Subcutaneous adipose tissue (tissue), 4 donors: ENCODE data around the gene RBM6. TPM values are rescaled to one million over a fixed set of nuclear protein-coding genes. Genes with fewer than 3 reads are reported as not detected.

ENCODE experiments used
- total RNA-seq, 4 donors: library from RNA; depleted of rRNA; stranded (reverse); fragments of >200 nt; gene quantifications; one replicate each; pipeline ENCODE4 v1.1.0, GENCODE V29; 2016
- TF ChIP-seq, protein P1 (sequence below): fragments of 450-650 bp; IDR thresholded peaks from one replicate; pipeline ENCODE4 v1.5.1; 2016; ENCODE audit warnings: low read depth, mild to moderate bottlenecking, control low read depth, antibody characterized with exemption, moderate library complexity

The RBM6 gene
- total RNA-seq, 4 donors from 2014 or later: 95.5 to 150 (median 107) TPM

DNA sequence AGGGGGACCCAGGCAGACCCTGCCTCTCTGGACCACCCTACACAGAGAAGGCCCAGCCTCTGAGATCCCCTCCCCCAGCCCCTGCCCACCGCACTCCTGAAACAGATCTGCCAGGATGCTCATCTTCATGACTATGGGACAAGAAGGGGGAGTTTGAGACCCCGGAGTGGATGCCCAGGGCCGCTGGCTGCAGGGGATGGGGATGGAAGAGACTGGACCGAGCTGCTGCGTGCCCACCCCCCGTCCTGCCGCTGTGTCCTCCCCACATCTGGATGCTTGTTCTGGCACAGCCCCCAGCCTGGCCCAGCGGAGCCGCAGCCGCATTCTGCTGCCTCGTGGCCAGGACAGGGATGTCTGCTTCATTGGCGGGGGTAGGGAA, 184.8 kb downstream of the RBM6 start:
- TF ChIP-seq, protein P1, sequence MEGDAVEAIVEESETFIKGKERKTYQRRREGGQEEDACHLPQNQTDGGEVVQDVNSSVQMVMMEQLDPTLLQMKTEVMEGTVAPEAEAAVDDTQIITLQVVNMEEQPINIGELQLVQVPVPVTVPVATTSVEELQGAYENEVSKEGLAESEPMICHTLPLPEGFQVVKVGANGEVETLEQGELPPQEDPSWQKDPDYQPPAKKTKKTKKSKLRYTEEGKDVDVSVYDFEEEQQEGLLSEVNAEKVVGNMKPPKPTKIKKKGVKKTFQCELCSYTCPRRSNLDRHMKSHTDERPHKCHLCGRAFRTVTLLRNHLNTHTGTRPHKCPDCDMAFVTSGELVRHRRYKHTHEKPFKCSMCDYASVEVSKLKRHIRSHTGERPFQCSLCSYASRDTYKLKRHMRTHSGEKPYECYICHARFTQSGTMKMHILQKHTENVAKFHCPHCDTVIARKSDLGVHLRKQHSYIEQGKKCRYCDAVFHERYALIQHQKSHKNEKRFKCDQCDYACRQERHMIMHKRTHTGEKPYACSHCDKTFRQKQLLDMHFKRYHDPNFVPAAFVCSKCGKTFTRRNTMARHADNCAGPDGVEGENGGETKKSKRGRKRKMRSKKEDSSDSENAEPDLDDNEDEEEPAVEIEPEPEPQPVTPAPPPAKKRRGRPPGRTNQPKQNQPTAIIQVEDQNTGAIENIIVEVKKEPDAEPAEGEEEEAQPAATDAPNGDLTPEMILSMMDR: no peak

DNA sequence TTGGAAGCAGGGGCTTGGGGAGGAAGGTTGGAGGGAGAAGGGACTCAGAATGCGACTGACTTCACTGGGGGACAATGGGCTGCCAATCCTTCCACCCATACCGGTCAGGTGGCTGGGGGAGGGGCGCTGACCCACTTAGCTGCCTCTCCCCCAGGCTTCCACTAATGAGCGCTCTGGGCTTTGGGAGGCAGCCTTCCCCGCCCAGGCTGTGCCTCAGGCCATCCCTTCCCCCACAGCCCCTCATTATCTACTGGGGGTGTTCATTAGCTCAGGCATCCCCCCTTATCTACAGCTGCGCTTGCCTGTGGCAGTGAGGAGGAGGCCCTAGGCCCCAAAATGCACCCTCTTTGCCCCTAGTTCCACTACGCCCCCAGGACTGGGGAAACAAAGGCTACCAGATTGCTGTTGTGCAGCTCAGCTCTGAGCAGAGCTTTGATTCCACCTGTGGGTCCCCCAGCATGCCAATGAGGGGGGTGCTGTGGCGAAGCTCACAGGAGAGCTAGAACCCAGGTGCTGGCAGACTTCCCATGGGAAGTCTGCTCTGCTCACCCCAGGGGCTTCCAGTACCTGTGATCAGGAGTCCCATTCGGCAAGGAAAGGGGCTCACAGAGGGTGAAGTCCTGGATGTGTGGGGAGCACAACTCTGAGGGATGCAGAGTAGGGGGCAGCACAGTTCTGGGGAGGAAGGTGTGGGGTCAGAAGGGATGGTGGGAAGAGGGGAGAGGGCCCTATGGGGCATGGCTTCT, 185.8 kb downstream of the RBM6 start:
- TF ChIP-seq, protein P1: no peak

DNA sequence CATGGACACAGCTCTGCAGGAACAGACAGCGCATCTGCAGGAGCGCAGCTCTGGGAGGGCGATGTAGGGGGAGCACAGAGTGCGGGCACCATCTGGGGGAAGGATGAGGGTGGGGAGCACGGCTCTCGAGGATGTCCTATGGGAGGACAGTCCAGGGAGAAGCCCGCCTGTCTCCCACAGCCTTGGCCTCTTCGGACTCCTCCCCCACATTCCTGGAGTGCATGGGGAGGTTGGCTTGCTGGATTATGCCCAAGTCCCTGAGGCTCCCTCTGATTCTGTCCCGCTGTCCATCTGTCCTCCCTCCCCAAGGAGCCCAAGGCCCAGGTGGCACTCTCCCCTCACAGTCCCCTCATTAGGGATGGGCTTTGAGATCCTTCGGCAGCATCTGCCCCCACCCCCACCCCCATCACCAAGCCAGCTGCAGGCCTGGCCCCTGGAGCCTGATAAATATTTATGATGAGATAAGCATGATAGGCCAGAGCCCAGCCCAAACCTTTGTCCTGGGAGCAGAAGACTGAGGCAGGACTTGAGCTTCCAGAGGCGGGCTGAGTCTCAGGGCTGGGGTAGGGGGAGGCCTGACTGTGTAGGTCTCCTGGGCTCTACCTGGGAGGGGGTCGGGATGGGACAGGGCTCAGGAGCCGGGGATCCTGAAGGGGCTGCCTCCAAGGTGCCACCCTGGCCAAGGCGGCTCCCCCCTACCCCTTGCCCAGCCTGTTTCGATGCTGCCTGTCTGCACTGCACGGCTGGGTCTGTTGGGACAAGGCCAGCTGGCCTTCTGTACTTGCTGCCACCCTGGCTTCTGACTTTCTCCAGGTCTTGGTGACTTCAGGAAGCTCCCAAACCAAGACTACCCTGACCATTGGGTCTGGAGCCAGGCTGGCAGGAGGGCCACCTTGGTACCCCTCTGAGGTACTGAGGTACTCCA, 186.6 kb downstream of the RBM6 start:
- TF ChIP-seq, protein P1: no peak

Other genes starting within 250 kb of the RBM6 start
- gene AMIGO3, start 220.5 kb upstream of the RBM6 start, total RNA-seq: 1 to 10 TPM in 1 of 4 donors, under 1 TPM in 2, not detected in 1; 0.22 to 1.1 (median 0.68) TPM
- gene GMPPB, start 216.2 kb upstream of the RBM6 start, total RNA-seq: 10 to 100 TPM; 11.6 to 16.5 (median 13.7) TPM
- 10 to 100 TPM; 25.1 to 36.7 (median 31.6) TPM for gene IP6K1, start 153.6 kb upstream of the RBM6 start, total RNA-seq
- not detected for gene CDHR4, start 140.3 kb upstream of the RBM6 start, total RNA-seq
- gene INKA1, start 136.9 kb upstream of the RBM6 start, total RNA-seq: 1 to 10 TPM; 2.4 to 4.8 (median 3.5) TPM
- 10 to 100 TPM; 16.8 to 65.7 (median 42.7) TPM for gene UBA7, start 126.2 kb upstream of the RBM6 start, total RNA-seq
- 1 to 10 TPM in 3 of 4 donors, under 1 TPM in 1; 0.82 to 2.2 (median 2.0) TPM for gene TRAIP, start 83.6 kb upstream of the RBM6 start, total RNA-seq
- gene CAMKV, start 70.2 kb upstream of the RBM6 start, total RNA-seq: not detected
- 1 to 10 TPM in 1 of 4 donors, under 1 TPM in 2, not detected in 1; 0.44 to 2.8 (median 0.51) TPM for gene MST1R, start 36.3 kb upstream of the RBM6 start, total RNA-seq
- 1 to 10 TPM; 6.7 to 9.4 (median 7.1) TPM for gene MON1A, start 10.3 kb upstream of the RBM6 start, total RNA-seq
- gene RBM5, start 148.8 kb downstream of the RBM6 start, total RNA-seq: 100 to 1,000 TPM; 236 to 276 (median 256) TPM
- gene SEMA3F, start 215.2 kb downstream of the RBM6 start, total RNA-seq: 10 to 100 TPM in 2 of 4 donors, 1 to 10 TPM in 2; 4.6 to 32.8 (median 11.5) TPM